Measurements from ENCODE around the gene ATP2C2.

- TF ChIP-seq HDGF (IDR thresholded peaks at IDR 0.05; ENCODE audit: borderline replicate concordance) (no peak), ZNF384 (IDR thresholded peaks at IDR 0.05) (no peak), LEF1 (IDR thresholded peaks at IDR 0.05; ENCODE audit: borderline replicate concordance) (no peak), ARNT (IDR thresholded peaks at IDR 0.05) (no peak), FOXK2 (IDR thresholded peaks at IDR 0.05) (no peak), NFRKB (IDR thresholded peaks at IDR 0.05) (no peak), TARDBP (IDR thresholded peaks at IDR 0.05) (no peak), FOXM1 (IDR thresholded peaks at IDR 0.05; ENCODE audit: borderline replicate concordance) (no peak), ELF4 (IDR thresholded peaks at IDR 0.05) (no peak), SP1 (IDR thresholded peaks at IDR 0.05) (0 out of 2 replicates have a peak, but pooled peaks have one; percentile 26), FOXA1 (IDR thresholded peaks at IDR 0.05) (no peak), CTBP1 (IDR thresholded peaks at IDR 0.05; ENCODE audit: borderline replicate concordance) (no peak), SUZ12 (IDR thresholded peaks at IDR 0.05) (no peak)
Measured at GRCh38 chr16:84504420-84505248, 136.3 kb downstream of the ATP2C2 start, which contains the start of gene MEAK7.
